H1 (cell line): ENCODE measurements around the gene NEUROD6.

Source experiments
- BACH1 ChIP-seq: IDR thresholded peaks from 2 replicates; pipeline ENCODE4 v1.6.1; 2012; ENCODE audit warnings: low read length, improper control_type of control experiment
- EZH2 ChIP-seq: fragments of 200-600 bp; sonication (generic); IDR thresholded peaks from 2 replicates; pipeline ENCODE4 v1.7.1; 2012; ENCODE audit warnings: low read depth, mild to moderate bottlenecking, moderate library complexity, low read length, inconsistent platforms; ENCODE audit not compliant: severe bottlenecking
- RBBP5 ChIP-seq: IDR thresholded peaks from 2 replicates; pipeline ENCODE4 v1.7.1; 2012; ENCODE audit warnings: low read depth, mild to moderate bottlenecking, inconsistent platforms, low read length, moderate library complexity, borderline replicate concordance
- RFX5 ChIP-seq: IDR thresholded peaks from 2 replicates; pipeline ENCODE4 v1.6.1; 2011; ENCODE audit warnings: low read depth, low read length, improper control_type of control experiment, borderline replicate concordance
- SIN3A ChIP-seq, 2 experiments: IDR thresholded peaks in 1 of 2; conservative IDR thresholded peaks in 1 of 2; 2 replicates each; pipeline ENCODE4 v1.6.1; 2011 to 2012; ENCODE audit warnings: low read length in 2 of 2, improper control_type of control experiment in 1 of 2, low read depth in 1 of 2, mild to moderate bottlenecking in 1 of 2
- TAF1 ChIP-seq: IDR thresholded peaks from 2 replicates; pipeline ENCODE4 v1.6.1; 2011; ENCODE audit warnings: mild to moderate bottlenecking, low read depth, low read length
- TEAD4 ChIP-seq: IDR thresholded peaks from 2 replicates; pipeline ENCODE4 v1.6.1; 2012; ENCODE audit warnings: low read depth, low read length, inconsistent platforms, mixed read lengths
- TF ChIP-seq, protein P1 (sequence below): IDR thresholded peaks from 2 replicates; pipeline ENCODE4 v1.6.1; 2012; ENCODE audit warnings: inconsistent platforms

GRCh38 chr7:31320675-31321074 lies 19.9 kb downstream of the NEUROD6 start:
- TF ChIP-seq BACH1: no peak
- no peak for TF ChIP-seq RFX5
- no peak for TF ChIP-seq TEAD4
- TF ChIP-seq, protein P1, sequence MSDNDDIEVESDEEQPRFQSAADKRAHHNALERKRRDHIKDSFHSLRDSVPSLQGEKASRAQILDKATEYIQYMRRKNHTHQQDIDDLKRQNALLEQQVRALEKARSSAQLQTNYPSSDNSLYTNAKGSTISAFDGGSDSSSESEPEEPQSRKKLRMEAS: no peak
- TF ChIP-seq TAF1: no peak
- no peak for TF ChIP-seq EZH2
- TF ChIP-seq RBBP5: no peak
- TF ChIP-seq SIN3A (conservative IDR thresholded peaks at IDR 0.05 in 1 of 2, IDR thresholded peaks at IDR 0.05 in 1 of 2; ENCODE audit: low read depth in 1 of 2, low read length in 2 of 2): no peak
